Astrocyte of the hippocampus (primary cell): ENCODE data around the gene DCLRE1C.
"Not testable (repeated sequence)": the region's sequence is repeated elsewhere in the genome, so short reads cannot be mapped to it uniquely, and the experiment has no call there.

Experiments used
- DNase-seq: peaks from one replicate; pipeline ENCODE4 v3.0.0; 2011; ENCODE audit warnings: low read depth, low spot score

Gene DCLRE1C

GRCh38 chr10:14945108-14945507 is 8.8 kb downstream of the DCLRE1C start:
- DNase-seq = no peak

GRCh38 chr10:14942950-14943338 is 11.0 kb downstream of the DCLRE1C start:
- DNase-seq = not testable (repeated sequence)

- DNase-seq = not testable (repeated sequence)
Measured at GRCh38 chr10:14942147-14942949, 11.5 kb downstream of the DCLRE1C start.

- not testable (repeated sequence) for DNase-seq
Measured at GRCh38 chr10:14938971-14939370, 14.9 kb downstream of the DCLRE1C start.

- peak; percentile 7 for DNase-seq
Measured at GRCh38 chr10:14936584-14936983, 17.3 kb downstream of the DCLRE1C start.

- DNase-seq = no peak
Measured at GRCh38 chr10:14930610-14931009, 23.3 kb downstream of the DCLRE1C start.

GRCh38 chr10:14926722-14927416 is 27.0 kb downstream of the DCLRE1C start:
- DNase-seq = no peak

GRCh38 chr10:14926061-14926470 is 27.8 kb downstream of the DCLRE1C start:
- DNase-seq = no peak

- no peak for DNase-seq
Measured at GRCh38 chr10:14925268-14925667, 28.6 kb downstream of the DCLRE1C start.

- DNase-seq = no peak
Measured at GRCh38 chr10:14924013-14924412, 29.9 kb downstream of the DCLRE1C start.

- peak; percentile 21 for DNase-seq
Measured at GRCh38 chr10:14918964-14919363, 34.9 kb downstream of the DCLRE1C start.

- DNase-seq = no peak
Measured at GRCh38 chr10:14917827-14918226, 36.1 kb downstream of the DCLRE1C start.

GRCh38 chr10:14916600-14916999 is 37.3 kb downstream of the DCLRE1C start:
- no peak for DNase-seq

- DNase-seq = no peak
Measured at GRCh38 chr10:14911801-14912200, 42.1 kb downstream of the DCLRE1C start.

GRCh38 chr10:14910953-14911352 is 42.9 kb downstream of the DCLRE1C start:
- no peak for DNase-seq

- DNase-seq = no peak
Measured at GRCh38 chr10:14909101-14909500, 44.8 kb downstream of the DCLRE1C start.

- not testable (repeated sequence) for DNase-seq
Measured at GRCh38 chr10:14907591-14907990, 46.3 kb downstream of the DCLRE1C start.

GRCh38 chr10:14906765-14907164 is 47.1 kb downstream of the DCLRE1C start:
- DNase-seq = no peak

- DNase-seq = no peak
Measured at GRCh38 chr10:14905890-14906289, 48.0 kb downstream of the DCLRE1C start.

- no peak for DNase-seq
Measured at GRCh38 chr10:14904864-14905263, 49.0 kb downstream of the DCLRE1C start.

GRCh38 chr10:14904316-14904732 is 49.6 kb downstream of the DCLRE1C start:
- peak; percentile 39 for DNase-seq

GRCh38 chr10:14891151-14891550 is 62.7 kb downstream of the DCLRE1C start:
- no peak for DNase-seq

- DNase-seq = no peak
Measured at GRCh38 chr10:14889318-14889717, 64.6 kb downstream of the DCLRE1C start.
